ENCODE data around the gene KLHL40. TPM values are rescaled to one million over a fixed set of nuclear protein-coding genes. Genes with fewer than 3 reads are reported as not detected.

KLHL40 gene
- total RNA-seq, 1 experiment from 2014 or later, result not detected

GRCh38 chr3:42717306-42717705, 32.0 kb downstream of the KLHL40 start:
- H3K9me3 ChIP-seq (ENCODE audit: control insufficient read depth, insufficient read depth, low read depth, low read length), result no peaks in the 10 kb centered on the region
- no peak overlapping the region for H3K27ac ChIP-seq (ENCODE audit: low read length)
- DNase-seq (ENCODE audit: low read depth, low spot score) (no peak), ATAC-seq (no peak)
- no peaks in the 10 kb centered on the region for H3K4me1 ChIP-seq (ENCODE audit: control insufficient read depth, insufficient read depth, low read length)
- in situ Hi-C loops (cut with HindIII; ENCODE audit: low pct_unique_long_range_greater_than_20kb, low sequenced_read_pairs), result no loop called here
- TF ChIP-seq TCF7L2 (IDR thresholded peaks at IDR 0.05; ENCODE audit: low read depth, low read length) (no peak), REST (IDR thresholded peaks at IDR 0.05; ENCODE audit: insufficient read depth in 1 of 2, low read depth in 2 of 2, low read length in 1 of 2) (no peak), SIN3A (IDR thresholded peaks at IDR 0.05; ENCODE audit: borderline replicate concordance, insufficient read depth, low read depth, low read length) (no peak), CTCF (IDR thresholded peaks at IDR 0.05) (no peak), POLR2AphosphoS5 (IDR thresholded peaks at IDR 0.05; ENCODE audit: low read depth, low read length) (no peak)
- CTCF ChIA-PET, result no interaction called here
- H3K36me3 ChIP-seq (ENCODE audit: control insufficient read depth, insufficient read depth, low read length), result no peaks in the 10 kb centered on the region
- BruUV-seq (replicated peaks), result no TSS peak
- no peak overlapping the region for H3K4me3 ChIP-seq (ENCODE audit: low read depth in 2 of 2, low read length in 2 of 2)
- POLR2A ChIA-PET, result no interaction called here
- intact Hi-C loops (cut with micrococcal nuclease; ENCODE audit: unreplicated experiment), result no loop called here
- H3K27me3 ChIP-seq (ENCODE audit: control insufficient read depth, insufficient read depth, low read length), result no peaks in the 10 kb centered on the region

- no peaks in the 10 kb centered on the region for H3K9me3 ChIP-seq (ENCODE audit: control insufficient read depth, insufficient read depth, low read depth, low read length)
- ChIA-PET CTCF (no interaction called here), POLR2A (interaction anchor here (0.6 kb wide), 1 partner anchor 617 kb away, joined by 8 read pairs; no protein-coding TSS in a partner anchor)
- in situ Hi-C loops (cut with HindIII; ENCODE audit: low pct_unique_long_range_greater_than_20kb, low sequenced_read_pairs) (no loop called here), intact Hi-C loops (cut with micrococcal nuclease; ENCODE audit: unreplicated experiment) (no loop called here)
- ATAC-seq (no peak), DNase-seq (ENCODE audit: low read depth, low spot score) (no peak)
- no peak overlapping the region for H3K4me3 ChIP-seq (ENCODE audit: low read depth in 2 of 2, low read length in 2 of 2)
- H3K36me3 ChIP-seq (ENCODE audit: control insufficient read depth, insufficient read depth, low read length), result no peaks in the 10 kb centered on the region
- no peaks in the 10 kb centered on the region for H3K4me1 ChIP-seq (ENCODE audit: control insufficient read depth, insufficient read depth, low read length)
- H3K27ac ChIP-seq (ENCODE audit: low read length), result no peak overlapping the region
- TF ChIP-seq TCF7L2 (IDR thresholded peaks at IDR 0.05; ENCODE audit: low read depth, low read length), result no peak
- no peak for TF ChIP-seq SIN3A (IDR thresholded peaks at IDR 0.05; ENCODE audit: borderline replicate concordance, insufficient read depth, low read depth, low read length)
- no peak for TF ChIP-seq POLR2AphosphoS5 (IDR thresholded peaks at IDR 0.05; ENCODE audit: low read depth, low read length)
- no peak for TF ChIP-seq REST (IDR thresholded peaks at IDR 0.05; ENCODE audit: insufficient read depth in 1 of 2, low read depth in 2 of 2, low read length in 1 of 2)
- TF ChIP-seq CTCF (IDR thresholded peaks at IDR 0.05), result no peak
- no TSS peak for BruUV-seq (replicated peaks)
- H3K27me3 ChIP-seq (ENCODE audit: control insufficient read depth, insufficient read depth, low read length), result no peaks in the 10 kb centered on the region
Measured at GRCh38 chr3:42718338-42718737, 33.0 kb downstream of the KLHL40 start.

Measured in Panc1 (cell line).